ENCODE data around the gene KIF24. TPM values are rescaled to one million over a fixed set of nuclear protein-coding genes. Genes with fewer than 3 reads are reported as not detected.

The KIF24 gene
- total RNA-seq, 1 donor from 2014 or later = 1.2 TPM

Small RNA genes lying within 50 kb of the gene (small RNA-seq; reads per million reads assigned to genes)
- not detected for gene RNU2-50P

Other genes with a start within 250 kb of the KIF24 start
- 19.2 TPM for gene DCAF12, start 202.6 kb downstream of the KIF24 start, total RNA-seq
- gene UBAP1, start 150.2 kb downstream of the KIF24 start, total RNA-seq = 21.6 TPM
- gene NUDT2, start 301 bp upstream of the KIF24 start, total RNA-seq = 15.5 TPM
- gene MYORG, start 47.6 kb upstream of the KIF24 start, total RNA-seq = 2.4 TPM
- 22.4 TPM for gene FAM219A, start 129.3 kb upstream of the KIF24 start, total RNA-seq
- 1.2 TPM for gene DNAI1, start 129.5 kb upstream of the KIF24 start, total RNA-seq
- 53.4 TPM for gene ENHO, start 193.7 kb upstream of the KIF24 start, total RNA-seq

Data from frontal cortex (tissue), 1 donor.